Fibroblast of pulmonary artery (primary cell): ENCODE measurements around the gene PTPN7.

Experiments used
- DNase-seq: peaks from one replicate; pipeline ENCODE4 v3.0.0-alpha.2; 2010; ENCODE audit warnings: low read depth
- H3K4me3 ChIP-seq: replicated peaks from 2 replicates; pipeline ENCODE4 v1.5.1; 2011; ENCODE audit warnings: low read depth, mild to moderate bottlenecking, control low read depth, low read length, moderate library complexity
- CTCF ChIP-seq: IDR thresholded peaks from 2 replicates; pipeline ENCODE4 v1.5.1; 2011; ENCODE audit warnings: mild to moderate bottlenecking, control low read depth, low read length, inconsistent platforms; ENCODE audit errors: missing control alignments

The PTPN7 gene

DNA sequence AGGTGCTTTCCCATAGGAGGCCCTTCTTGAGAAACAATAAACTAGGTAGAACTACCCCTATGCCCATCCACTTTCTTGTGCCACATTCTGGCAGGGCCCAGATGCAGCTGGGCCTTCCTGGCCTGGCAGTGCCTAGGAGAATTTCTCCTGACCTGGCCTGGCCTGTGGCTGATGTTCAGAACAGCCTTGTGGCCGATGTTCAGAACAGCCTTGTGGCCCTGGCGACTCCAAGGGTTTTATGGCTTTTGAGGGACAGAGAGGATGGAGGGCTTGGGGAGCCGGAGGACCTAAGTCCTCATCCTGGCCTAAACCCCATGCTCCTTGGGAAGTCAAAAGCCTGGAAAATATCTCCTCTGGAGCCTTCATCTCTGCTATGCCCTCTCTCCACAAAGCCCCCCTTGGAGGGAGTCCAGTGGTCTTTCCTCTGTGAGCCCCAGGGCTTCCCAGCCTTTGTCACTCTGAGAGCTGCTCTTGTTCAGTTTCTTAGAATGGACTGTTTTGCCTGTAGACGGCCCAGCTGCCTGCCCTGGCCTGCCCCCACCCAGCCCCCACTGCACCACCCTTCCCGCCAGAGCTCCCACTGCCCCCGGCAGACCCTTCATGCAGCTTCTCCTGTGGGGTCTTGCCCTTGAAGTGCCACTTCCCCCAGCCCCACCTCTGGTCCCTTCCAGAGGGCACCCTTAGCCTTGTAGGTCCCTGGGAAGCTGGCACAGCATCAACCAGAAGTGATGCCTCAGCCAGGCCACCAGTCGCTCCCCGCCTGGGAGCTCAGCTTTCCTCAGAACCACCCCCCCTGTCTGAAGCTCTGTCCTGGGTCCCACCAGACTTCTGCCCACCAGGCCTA lies 30.7 kb downstream of the PTPN7 start:
- TF ChIP-seq CTCF, result no peak
- DNase-seq, result no peak
- no peak overlapping the region for H3K4me3 ChIP-seq

DNA sequence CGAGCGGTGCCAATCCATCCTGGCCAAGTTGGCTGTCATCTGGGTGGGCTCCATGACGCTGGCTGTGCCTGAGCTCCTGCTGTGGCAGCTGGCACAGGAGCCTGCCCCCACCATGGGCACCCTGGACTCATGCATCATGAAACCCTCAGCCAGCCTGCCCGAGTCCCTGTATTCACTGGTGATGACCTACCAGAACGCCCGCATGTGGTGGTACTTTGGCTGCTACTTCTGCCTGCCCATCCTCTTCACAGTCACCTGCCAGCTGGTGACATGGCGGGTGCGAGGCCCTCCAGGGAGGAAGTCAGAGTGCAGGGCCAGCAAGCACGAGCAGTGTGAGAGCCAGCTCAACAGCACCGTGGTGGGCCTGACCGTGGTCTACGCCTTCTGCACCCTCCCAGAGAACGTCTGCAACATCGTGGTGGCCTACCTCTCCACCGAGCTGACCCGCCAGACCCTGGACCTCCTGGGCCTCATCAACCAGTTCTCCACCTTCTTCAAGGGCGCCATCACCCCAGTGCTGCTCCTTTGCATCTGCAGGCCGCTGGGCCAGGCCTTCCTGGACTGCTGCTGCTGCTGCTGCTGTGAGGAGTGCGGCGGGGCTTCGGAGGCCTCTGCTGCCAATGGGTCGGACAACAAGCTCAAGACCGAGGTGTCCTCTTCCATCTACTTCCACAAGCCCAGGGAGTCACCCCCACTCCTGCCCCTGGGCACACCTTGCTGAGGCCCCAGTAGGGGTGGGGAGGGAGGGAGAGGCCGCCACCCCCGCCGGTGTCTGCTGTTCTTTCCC lies 32.4 kb downstream of the PTPN7 start:
- no peak for TF ChIP-seq CTCF
- DNase-seq, result no peak
- no peak overlapping the region for H3K4me3 ChIP-seq

DNA sequence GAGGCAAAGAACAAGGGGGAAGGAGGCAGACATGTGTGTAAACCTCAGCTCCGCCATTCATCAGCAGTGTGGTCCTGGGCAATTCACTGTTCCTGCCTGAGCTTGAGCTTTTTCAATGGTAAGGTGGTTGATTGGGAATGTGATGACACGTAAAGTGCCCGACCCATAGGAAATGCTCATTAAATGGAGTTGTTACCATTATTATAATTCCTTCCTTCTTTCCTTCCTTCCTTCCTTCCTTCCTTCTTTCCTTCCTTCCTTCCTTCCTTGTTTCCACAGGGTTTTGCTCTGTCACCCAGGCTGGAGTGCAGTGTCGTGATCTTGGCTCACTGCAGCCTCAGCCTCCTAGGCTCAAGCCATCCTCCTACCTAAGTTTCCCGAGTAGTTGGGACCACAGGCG lies 33.3 kb downstream of the PTPN7 start:
- TF ChIP-seq CTCF, result no peak
- no peak overlapping the region for H3K4me3 ChIP-seq
- no peak for DNase-seq

GRCh38 chr1:202126426-202126825 lies 34.0 kb downstream of the PTPN7 start:
- DNase-seq, result no peak
- no peak overlapping the region for H3K4me3 ChIP-seq
- no peak for TF ChIP-seq CTCF

DNA sequence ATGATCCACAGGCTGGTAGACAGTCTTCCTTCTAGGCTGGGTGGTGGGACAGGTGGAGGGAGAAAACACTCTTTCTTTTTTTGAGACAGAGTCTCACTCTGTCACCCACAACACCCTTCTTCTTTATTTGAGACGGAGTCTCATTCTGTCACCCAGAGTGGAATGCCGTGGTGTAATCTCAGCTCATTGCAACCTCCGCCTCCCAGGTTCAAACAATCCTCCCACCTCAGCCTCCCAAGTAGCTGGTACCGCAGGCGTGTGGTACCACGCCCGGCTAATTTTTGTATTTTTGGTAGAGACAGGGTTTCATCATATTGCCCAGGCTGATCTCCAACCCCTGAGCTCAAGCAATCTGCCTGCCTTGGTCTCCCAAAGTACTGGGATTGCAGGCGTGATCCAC lies 34.8 kb downstream of the PTPN7 start:
- TF ChIP-seq CTCF, result no peak
- DNase-seq, result no peak
- H3K4me3 ChIP-seq, result no peak overlapping the region

- H3K4me3 ChIP-seq, result no peak overlapping the region
- no peak for TF ChIP-seq CTCF
- no peak for DNase-seq
Observed at GRCh38 chr1:202124142-202124541, 36.3 kb downstream of the PTPN7 start.
